ENCODE measurements around the gene CHAD.
A peak's percentile ranks its signal among the peaks of the same experiment; 100 is the strongest.
"Not testable (repeated sequence)": the region's sequence is repeated elsewhere in the genome, so short reads cannot be mapped to it uniquely, and the experiment has no call there.

- TF ChIP-seq CTCF (conservative IDR thresholded peaks at IDR 0.05) = peak; percentile 73
- not testable (repeated sequence) for TF ChIP-seq ZFX (IDR thresholded peaks at IDR 0.05)
These were observed 4.1 kb upstream of the CHAD start for GRCh38 chr17:50472761-50473161.

Measured in C4-2B (cell line).